Mesendoderm (in vitro differentiated cells): ENCODE measurements around the gene DNAI2.

Experiments
- DNase-seq: peaks from one replicate; pipeline ENCODE4 v3.0.0; 2013
- H2AK5ac ChIP-seq: 2 replicates; pipeline ENCODE4 v1.6.1; 2013; ENCODE audit warnings: low read length, inconsistent platforms
- H2BK120ac ChIP-seq: 2 replicates; pipeline ENCODE4 v1.6.1; 2013; ENCODE audit warnings: low read depth, mild to moderate bottlenecking, low read length, moderate library complexity, mixed read lengths
- H2BK15ac ChIP-seq: replicated peaks from 2 replicates; pipeline ENCODE4 v1.6.1; 2013; ENCODE audit warnings: low read depth, mild to moderate bottlenecking, moderate library complexity
- H2BK5ac ChIP-seq: 2 replicates; pipeline ENCODE4 v1.6.1; 2013; ENCODE audit warnings: low read length, inconsistent platforms
- H3K18ac ChIP-seq: 2 replicates; pipeline ENCODE4 v1.6.1; 2013; ENCODE audit warnings: mild to moderate bottlenecking, low read length, mixed read lengths
- H3K23ac ChIP-seq: one replicate; pipeline ENCODE4 v1.6.1; 2013; ENCODE audit warnings: low read length
- H3K27ac ChIP-seq: 2 replicates; pipeline ENCODE4 v1.5.1; 2013; ENCODE audit warnings: low read depth, mild to moderate bottlenecking, inconsistent platforms, low read length, moderate library complexity
- H3K27me3 ChIP-seq: 2 replicates; pipeline ENCODE4 v1.6.1; 2013; ENCODE audit warnings: low read length, control low read depth, mild to moderate bottlenecking, inconsistent platforms; ENCODE audit not compliant: insufficient read depth, poor library complexity
- H3K36me3 ChIP-seq: 2 replicates; pipeline ENCODE4 v1.6.1; 2013; ENCODE audit warnings: low read length, inconsistent platforms; ENCODE audit not compliant: control insufficient read depth, insufficient read depth
- H3K4ac ChIP-seq: one replicate; pipeline ENCODE4 v1.6.1; 2013; ENCODE audit warnings: low read depth, mild to moderate bottlenecking, low read length, moderate library complexity
- H3K4me1 ChIP-seq: 2 replicates; pipeline ENCODE4 v1.6.1; 2013; ENCODE audit warnings: low read depth, low read length, inconsistent platforms; ENCODE audit not compliant: control insufficient read depth
- H3K4me2 ChIP-seq: 2 replicates; pipeline ENCODE4 v1.6.1; 2013; ENCODE audit warnings: low read length
- H3K4me3 ChIP-seq: 2 replicates; pipeline ENCODE4 v1.5.1; 2013; ENCODE audit warnings: mild to moderate bottlenecking, low read length
- H3K56ac ChIP-seq: one replicate; pipeline ENCODE4 v1.6.1; 2013; ENCODE audit warnings: low read length
- H3K79me1 ChIP-seq: 2 replicates; pipeline ENCODE4 v1.6.1; 2013; ENCODE audit warnings: low read length, inconsistent platforms
- H3K79me2 ChIP-seq: 2 replicates; pipeline ENCODE4 v1.6.1; 2013; ENCODE audit warnings: mild to moderate bottlenecking, low read length; ENCODE audit not compliant: control insufficient read depth, insufficient read depth
- H3K9ac ChIP-seq: 2 replicates; pipeline ENCODE4 v1.6.1; 2013; ENCODE audit warnings: low read length, inconsistent platforms
- H4K5ac ChIP-seq: one replicate; pipeline ENCODE4 v1.6.1; 2013; ENCODE audit warnings: low read length
- H4K8ac ChIP-seq: one replicate; pipeline ENCODE4 v1.6.1; 2013; ENCODE audit warnings: low read depth, mild to moderate bottlenecking, control low read depth, low read length, moderate library complexity
- WGBS: extraction: QIAGEN DNeasy Blood & Tissue Kit; methylation state at CpG from one replicate; pipeline ENCODE4 v1.1.7; 2013; ENCODE audit warnings: low lambda C conversion rate, missing lambda C conversion rate; ENCODE audit not compliant: insufficient coverage; ENCODE audit errors: extremely low coverage; 5-methylcytosine and 5-hydroxymethylcytosine counted together

Gene DNAI2

DNA sequence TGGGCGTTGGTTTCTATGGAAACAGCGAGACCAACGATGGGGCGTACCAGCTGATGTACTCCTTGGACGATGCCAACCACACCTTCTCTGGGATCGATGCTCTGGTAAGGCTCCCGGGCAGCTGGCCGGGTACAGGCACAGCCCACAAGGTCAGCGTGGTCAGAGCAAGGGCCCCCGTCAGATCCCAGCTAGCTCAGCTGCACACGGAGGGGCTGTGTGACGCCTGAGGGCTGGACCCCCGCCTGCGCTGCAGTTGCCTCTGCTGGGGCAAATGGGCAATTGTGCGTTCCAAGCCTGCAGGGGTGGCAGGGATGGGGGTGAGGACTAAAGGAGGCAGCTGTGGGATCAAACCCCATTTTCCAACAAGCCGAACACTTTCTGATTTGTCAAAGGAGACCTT lies 43.1 kb upstream of the DNAI2 start:
- no peak for DNase-seq
- no peak overlapping the region for H2BK120ac ChIP-seq
- no peak overlapping the region for H4K8ac ChIP-seq
- H3K4me2 ChIP-seq: no peak overlapping the region
- no peak overlapping the region for H3K23ac ChIP-seq
- H3K4ac ChIP-seq: no peak overlapping the region
- no peak overlapping the region for H3K27ac ChIP-seq
- H3K27me3 ChIP-seq: no peaks in the 10 kb centered on the region
- no CpG with 5 or more reads among the region's 16 CpGs for WGBS
- H2BK15ac ChIP-seq: no peak overlapping the region
- H2BK5ac ChIP-seq: no peak overlapping the region
- no peak overlapping the region for H4K5ac ChIP-seq
- no peak overlapping the region for H3K4me3 ChIP-seq
- H3K4me1 ChIP-seq: no peaks in the 10 kb centered on the region
- H3K79me1 ChIP-seq: no peaks in the 10 kb centered on the region
- H3K36me3 ChIP-seq: no peaks in the 10 kb centered on the region
- no peaks in the 10 kb centered on the region for H3K79me2 ChIP-seq
- H3K56ac ChIP-seq: no peak overlapping the region
- no peak overlapping the region for H2AK5ac ChIP-seq
- no peak overlapping the region for H3K9ac ChIP-seq
- H3K18ac ChIP-seq: no peak overlapping the region

GRCh38 chr17:74231928-74232907 lies 41.8 kb upstream of the DNAI2 start:
- Histone ChIP-seq H3K4ac (no peak overlapping the region), H3K56ac (no peak overlapping the region), H4K8ac (no peak overlapping the region), H3K36me3 (no peaks in the 10 kb centered on the region), H3K4me1 (no peaks in the 10 kb centered on the region), H3K4me3 (no peak overlapping the region), H3K27ac (no peak overlapping the region), H3K9ac (no peak overlapping the region), H2BK15ac (no peak overlapping the region), H3K27me3 (no peaks in the 10 kb centered on the region), H2BK120ac (no peak overlapping the region), H3K18ac (no peak overlapping the region), H2AK5ac (no peak overlapping the region), H4K5ac (no peak overlapping the region), H3K23ac (no peak overlapping the region), H3K79me2 (no peaks in the 10 kb centered on the region), H3K79me1 (no peaks in the 10 kb centered on the region), H3K4me2 (no peak overlapping the region), H2BK5ac (no peak overlapping the region)
- WGBS: no CpG with 5 or more reads among the region's 17 CpGs
- DNase-seq: no peak

DNA sequence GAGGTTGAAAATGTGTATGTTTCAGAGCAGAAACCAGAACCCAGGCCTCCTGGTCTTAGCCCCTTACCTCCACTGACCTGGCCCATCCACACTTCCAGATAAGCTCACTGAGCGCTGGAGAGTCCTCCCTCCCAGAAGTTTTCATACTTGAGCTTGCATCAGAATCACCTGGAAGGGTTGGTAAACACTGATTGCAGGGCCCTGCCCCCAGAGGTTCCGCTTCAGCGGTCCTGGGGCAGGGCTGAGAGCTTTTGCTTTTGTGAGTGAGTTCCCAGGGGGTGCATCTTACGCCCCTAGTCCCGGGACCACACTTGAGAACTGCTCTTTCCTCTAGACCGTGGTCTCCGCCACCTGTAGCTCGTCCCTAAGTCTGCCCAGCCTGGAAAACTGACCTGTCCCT lies 40.1 kb upstream of the DNAI2 start:
- Histone ChIP-seq H3K36me3 (no peaks in the 10 kb centered on the region), H3K27ac (no peak overlapping the region), H3K79me2 (no peaks in the 10 kb centered on the region), H3K4me3 (no peak overlapping the region), H2BK15ac (no peak overlapping the region), H2BK120ac (no peak overlapping the region), H3K18ac (no peak overlapping the region), H3K56ac (no peak overlapping the region), H3K4me1 (no peaks in the 10 kb centered on the region), H3K79me1 (no peaks in the 10 kb centered on the region), H3K4ac (no peak overlapping the region), H3K23ac (no peak overlapping the region), H4K8ac (no peak overlapping the region), H2AK5ac (no peak overlapping the region), H2BK5ac (no peak overlapping the region), H4K5ac (no peak overlapping the region), H3K4me2 (no peak overlapping the region), H3K9ac (no peak overlapping the region), H3K27me3 (no peaks in the 10 kb centered on the region)
- WGBS: no CpG with 5 or more reads among the region's 8 CpGs
- no peak for DNase-seq

DNA sequence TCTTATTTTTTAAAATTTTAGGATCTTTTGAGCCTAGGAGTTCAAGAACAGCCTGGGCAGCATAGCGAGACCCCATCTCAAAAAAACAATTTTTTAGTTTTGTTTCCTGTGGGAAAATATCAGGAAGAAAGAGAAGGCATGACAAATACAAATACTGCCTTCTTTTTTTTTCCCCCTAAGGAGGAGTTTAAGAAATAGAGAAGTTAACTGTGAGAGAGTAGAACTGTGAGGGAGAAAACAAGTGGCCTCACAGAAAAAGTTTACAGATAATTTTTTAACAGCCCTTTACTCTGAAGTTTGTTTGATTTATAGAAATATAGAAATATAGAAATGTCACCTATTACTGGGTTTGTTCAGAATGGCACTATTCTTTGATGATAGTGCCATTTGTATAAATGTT lies 39.5 kb upstream of the DNAI2 start:
- Histone ChIP-seq H3K36me3 (no peaks in the 10 kb centered on the region), H4K8ac (no peak overlapping the region), H2BK5ac (no peak overlapping the region), H3K4ac (no peak overlapping the region), H4K5ac (no peak overlapping the region), H2AK5ac (no peak overlapping the region), H3K18ac (no peak overlapping the region), H3K27ac (no peak overlapping the region), H2BK120ac (no peak overlapping the region), H3K56ac (no peak overlapping the region), H3K4me3 (no peak overlapping the region), H3K4me1 (no peaks in the 10 kb centered on the region), H3K9ac (no peak overlapping the region), H2BK15ac (no peak overlapping the region), H3K27me3 (no peaks in the 10 kb centered on the region), H3K4me2 (no peak overlapping the region), H3K23ac (no peak overlapping the region), H3K79me1 (no peaks in the 10 kb centered on the region), H3K79me2 (no peaks in the 10 kb centered on the region)
- no peak for DNase-seq
- no CpG with 5 or more reads among the region's 1 CpG for WGBS

GRCh38 chr17:74235040-74235581 lies 38.9 kb upstream of the DNAI2 start:
- DNase-seq: no peak
- Histone ChIP-seq H3K4me3 (no peak overlapping the region), H2BK5ac (no peak overlapping the region), H3K27me3 (no peaks in the 10 kb centered on the region), H3K79me2 (no peaks in the 10 kb centered on the region), H3K4me1 (no peaks in the 10 kb centered on the region), H2AK5ac (no peak overlapping the region), H2BK120ac (no peak overlapping the region), H3K18ac (no peak overlapping the region), H3K79me1 (no peaks in the 10 kb centered on the region), H4K5ac (no peak overlapping the region), H3K9ac (no peak overlapping the region), H3K56ac (no peak overlapping the region), H3K4me2 (no peak overlapping the region), H3K23ac (no peak overlapping the region), H3K4ac (no peak overlapping the region), H3K27ac (no peak overlapping the region), H4K8ac (no peak overlapping the region), H2BK15ac (no peak overlapping the region), H3K36me3 (no peaks in the 10 kb centered on the region)
- no CpG with 5 or more reads among the region's 19 CpGs for WGBS
